Transverse colon (tissue), 4 donors: ENCODE data around the gene TWIST1. TPM values are rescaled to one million over a fixed set of nuclear protein-coding genes. Genes with fewer than 3 reads are reported as not detected.

Source experiments
- DNase-seq: peaks from one replicate; pipeline ENCODE4 v3.0.0-alpha.2; 2019
- H3K27ac ChIP-seq, 4 donors: fragments of 200-600 bp; sonication (generic); 2 replicates each; pipeline ENCODE4 v1.5.1; 2016 to 2018; ENCODE audit warnings: inconsistent platforms in 4 of 4
- H3K27me3 ChIP-seq: fragments of 200-600 bp; sonication (generic); 2 replicates; pipeline ENCODE4 v1.5.1; 2017; ENCODE audit warnings: inconsistent platforms
- H3K36me3 ChIP-seq, 4 donors: fragments of 200-600 bp; sonication (generic); 2 replicates each; pipeline ENCODE4 v1.5.1; 2017 to 2019; ENCODE audit warnings: inconsistent platforms in 4 of 4
- H3K4me1 ChIP-seq, 4 donors: fragments of 200-600 bp; sonication (generic); 2 replicates each; pipeline ENCODE4 v1.5.1; 2017 to 2020; ENCODE audit warnings: inconsistent platforms in 4 of 4
- H3K4me3 ChIP-seq, 4 donors: fragments of 200-600 bp; sonication (generic); 1 replicate in 1 of 4; 2 replicates in 3 of 4; pipeline versions ENCODE4 v1.5.1 to v1.6.1; 2017 to 2019; ENCODE audit warnings: inconsistent platforms in 4 of 4
- H3K9me3 ChIP-seq, 2 donors: fragments of 200-600 bp; sonication (generic); 2 replicates each; pipeline ENCODE4 v1.5.1; 2017 to 2019; ENCODE audit warnings: inconsistent platforms in 2 of 2
- CTCF ChIP-seq, 5 experiments: fragments of 200-600 bp in 3 of 5; fragments of 450-650 bp in 2 of 5; sonication (generic) in 3 of 5; IDR thresholded peaks; 1 replicate in 2 of 5; 2 replicates in 3 of 5; pipeline ENCODE4 v1.5.1; 2016 to 2017; ENCODE audit warnings: antibody characterized with exemption in 5 of 5, inconsistent platforms in 3 of 5, mild to moderate bottlenecking in 2 of 5, moderate library complexity in 1 of 5
- EP300 ChIP-seq: sonication (generic); formaldehyde crosslinking; IDR thresholded peaks from one replicate; pipeline ENCODE4 v1.6.1; 2017; ENCODE audit warnings: antibody characterized with exemption, low read depth
- POLR2A ChIP-seq: fragments of 450-650 bp; IDR thresholded peaks from one replicate; pipeline ENCODE4 v1.6.1; 2016; ENCODE audit warnings: antibody characterized with exemption, mild to moderate bottlenecking, moderate library complexity
- POLR2AphosphoS5 ChIP-seq, 3 donors: sonication (generic); formaldehyde crosslinking; IDR thresholded peaks; one replicate each; pipeline ENCODE4 v1.6.1; 2016; ENCODE audit warnings: antibody characterized with exemption in 3 of 3
- whole genome bisulfite sequencing, 2 donors: methylation state at CpG; one replicate each; pipeline ENCODE4 v1.1.5; 2018; ENCODE audit warnings: low coverage in 1 of 2; 5-methylcytosine and 5-hydroxymethylcytosine counted together
- in situ Hi-C, 4 donors: fragments of 200-750 bp; cut with MboI; loops; one replicate each; pipeline versions ENCODE4 v1.15.0 to v1.15.1; 2017; ENCODE audit warnings: low sequenced_read_pairs in 3 of 4, low pct_ligation_motif_present in 1 of 4, low pct_unique_long_range_greater_than_20kb in 1 of 4
- intact Hi-C: fragments of 100-400 bp; cut with DNase I; formaldehyde crosslinking; loops from one replicate; pipeline ENCODE4 v1.15.1; 2023; ENCODE audit warnings: low total_unique reads
- total RNA-seq, 4 donors: library from RNA; depleted of rRNA; stranded (reverse); fragments of >200 nt; gene quantifications; one replicate each; pipeline ENCODE4 v1.1.0, GENCODE V29; 2016

TWIST1 gene
- total RNA-seq, 4 donors from 2014 or later, result 0.41 to 0.64 TPM; not detected in 2

- TF ChIP-seq CTCF (IDR thresholded peaks at IDR 0.05) (no peak), EP300 (no peak), POLR2A (no peak), POLR2AphosphoS5 (IDR thresholded peaks at IDR 0.05) (no peak)
- peaks cover 0 to 21% (median 12%) of the 10 kb centered on the region in 4 donors for H3K4me1 ChIP-seq
- peaks cover 98% of the 10 kb centered on the region for H3K27me3 ChIP-seq
- no peaks in the 10 kb centered on the region for H3K9me3 ChIP-seq
- H3K4me3 ChIP-seq, result peak overlapping the region; percentile 26 to 71 (median 40)
- in situ Hi-C loops, result no loop called here
- H3K36me3 ChIP-seq, result no peaks in the 10 kb centered on the region
- intact Hi-C loops, result no loop called here
- H3K27ac ChIP-seq, result peak overlapping the region in 1 of 4 donors; percentile 8
- DNase-seq, result no peak
- 9% methylated on average over 55 of the region's 70 CpGs; no CpG with 5 or more reads in 1 of the 2 donors for WGBS, 2 donors
Measured at GRCh38 chr7:19116121-19117090, 1.0 kb downstream of the TWIST1 start.

DNA sequence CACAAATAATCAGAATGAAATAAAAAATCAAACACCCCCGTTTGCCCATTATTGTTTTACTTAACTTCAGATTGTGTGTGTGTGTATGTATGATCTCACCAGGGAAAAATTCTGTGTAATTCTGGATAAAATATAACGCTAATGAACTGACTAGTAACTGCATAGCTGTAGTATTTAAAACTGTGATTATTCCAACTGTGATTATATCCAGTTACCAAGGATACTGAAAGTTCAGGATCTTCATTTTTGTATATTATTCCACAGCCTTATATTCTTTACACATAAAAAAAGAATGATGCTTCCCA, 2.9 kb downstream of the TWIST1 start:
- DNase-seq, result no peak
- in situ Hi-C loops (no loop called here), intact Hi-C loops (no loop called here)
- H3K9me3 ChIP-seq, result no peaks in the 10 kb centered on the region
- WGBS, 2 donors, result 17 to 20% methylated on average over 2 of the region's 2 CpGs
- no peaks in the 10 kb centered on the region for H3K36me3 ChIP-seq
- H3K4me1 ChIP-seq, result peaks cover 0 to 21% (median 12%) of the 10 kb centered on the region in 4 donors
- TF ChIP-seq POLR2AphosphoS5 (IDR thresholded peaks at IDR 0.05), result no peak
- TF ChIP-seq EP300, result no peak
- TF ChIP-seq CTCF (IDR thresholded peaks at IDR 0.05), result no peak
- TF ChIP-seq POLR2A, result no peak
- peaks cover 98% of the 10 kb centered on the region for H3K27me3 ChIP-seq
- H3K27ac ChIP-seq, result no peak overlapping the region
- no peak overlapping the region for H3K4me3 ChIP-seq

GRCh38 chr7:19113855-19114550, 3.4 kb downstream of the TWIST1 start:
- Histone ChIP-seq H3K27ac (no peak overlapping the region), H3K27me3 (peaks cover 98% of the 10 kb centered on the region), H3K9me3 (no peaks in the 10 kb centered on the region), H3K4me1 (peaks cover 0 to 21% (median 12%) of the 10 kb centered on the region in 4 donors), H3K4me3 (no peak overlapping the region), H3K36me3 (no peaks in the 10 kb centered on the region)
- no peak for DNase-seq
- WGBS, 2 donors, result 37 to 41% methylated on average over 3 of the region's 3 CpGs
- in situ Hi-C loops, result no loop called here
- TF ChIP-seq POLR2AphosphoS5 (IDR thresholded peaks at IDR 0.05), result no peak
- TF ChIP-seq POLR2A, result no peak
- TF ChIP-seq CTCF (IDR thresholded peaks at IDR 0.05), result no peak
- TF ChIP-seq EP300, result no peak
- intact Hi-C loops, result no loop called here

DNA sequence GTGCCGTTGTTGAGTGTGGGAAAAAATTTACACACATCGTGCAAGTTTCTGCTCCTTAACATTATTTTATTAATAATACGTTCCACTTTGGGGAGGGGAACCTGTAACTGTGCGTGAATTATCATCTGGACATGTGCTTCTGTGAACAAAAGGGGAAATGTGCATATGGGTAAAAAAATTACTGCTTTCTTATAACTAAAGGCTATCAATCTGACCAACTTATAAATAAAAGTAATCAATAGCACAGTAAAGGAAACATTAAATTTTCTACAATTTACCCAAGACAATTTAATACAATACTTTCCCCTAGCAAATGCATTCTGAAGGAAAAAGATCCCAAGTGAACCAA, 4.5 kb downstream of the TWIST1 start:
- intact Hi-C loops, result no loop called here

More for the DNA sequence above, 4.5 kb downstream of the TWIST1 start:
- no peaks in the 10 kb centered on the region for H3K36me3 ChIP-seq
- 38 to 47% methylated on average over 4 of the region's 4 CpGs for WGBS, 2 donors
- no peak for DNase-seq
- H3K9me3 ChIP-seq, result no peaks in the 10 kb centered on the region
- H3K27ac ChIP-seq, result no peak overlapping the region
- peaks cover 97% of the 10 kb centered on the region for H3K27me3 ChIP-seq
- no peak overlapping the region for H3K4me3 ChIP-seq
- H3K4me1 ChIP-seq, result peaks cover 0 to 19% (median 10%) of the 10 kb centered on the region in 4 donors
- TF ChIP-seq POLR2A (no peak), POLR2AphosphoS5 (IDR thresholded peaks at IDR 0.05) (no peak)
- in situ Hi-C loops, result no loop called here
